M059J (cell line): ENCODE measurements around the gene TNFAIP6. TPM values are rescaled to one million over a fixed set of nuclear protein-coding genes. Genes with fewer than 3 reads are reported as not detected.
"Not testable (repeated sequence)": the region's sequence is repeated elsewhere in the genome, so short reads cannot be mapped to it uniquely, and the experiment has no call there.

ENCODE experiments used
- DNase-seq: peaks from one replicate; pipeline ENCODE4 v3.0.0-alpha.2; 2012; ENCODE audit warnings: low read depth
- total RNA-seq: library from RNA; depleted of rRNA; stranded (reverse); fragments of >200 nt; shearing (Covaris generic); gene quantifications from 2 replicates; pipeline ENCODE4 v1.2.3, GENCODE V29; 2014; rRNA removed

Gene TNFAIP6
- total RNA-seq, 1 experiment from 2014 or later, result not detected

DNA sequence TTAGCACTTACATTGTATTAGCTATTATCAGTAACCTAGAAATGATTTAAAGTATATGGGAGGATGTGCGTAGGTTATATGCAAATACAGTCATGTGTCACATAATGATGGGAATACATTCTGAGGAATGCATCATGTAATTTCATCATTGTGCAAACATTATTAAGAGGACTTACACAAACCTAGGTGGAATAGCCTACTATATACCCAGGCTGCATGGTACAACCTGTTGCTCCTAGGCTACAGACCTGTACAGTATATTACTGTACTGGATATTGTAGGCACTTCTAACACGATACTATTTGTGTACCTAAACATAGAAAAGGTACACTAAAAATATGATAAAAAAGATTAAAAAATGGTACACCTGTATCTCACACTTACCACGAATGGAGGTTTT, 60.3 kb downstream of the TNFAIP6 start:
- DNase-seq, result no peak

DNA sequence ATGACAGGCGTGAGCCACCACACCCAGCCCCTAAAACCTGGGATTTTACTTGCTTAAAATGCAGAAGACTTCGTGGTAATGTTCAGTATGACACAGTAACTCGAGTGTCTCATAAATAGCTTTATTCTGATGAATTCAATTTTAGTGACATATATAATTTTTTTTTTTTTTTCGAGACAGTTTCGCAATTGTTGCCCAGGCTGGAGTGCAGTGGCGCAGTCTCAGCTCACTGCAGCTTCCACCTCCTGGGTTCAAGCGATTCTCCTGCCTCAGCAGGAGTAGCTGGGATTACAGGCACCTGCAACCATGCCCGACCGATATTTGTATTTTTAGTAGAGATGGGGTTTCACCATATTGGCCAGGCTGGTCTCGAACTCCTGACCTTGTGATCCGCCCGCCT, 64.3 kb downstream of the TNFAIP6 start:
- DNase-seq, result not testable (repeated sequence)

DNA sequence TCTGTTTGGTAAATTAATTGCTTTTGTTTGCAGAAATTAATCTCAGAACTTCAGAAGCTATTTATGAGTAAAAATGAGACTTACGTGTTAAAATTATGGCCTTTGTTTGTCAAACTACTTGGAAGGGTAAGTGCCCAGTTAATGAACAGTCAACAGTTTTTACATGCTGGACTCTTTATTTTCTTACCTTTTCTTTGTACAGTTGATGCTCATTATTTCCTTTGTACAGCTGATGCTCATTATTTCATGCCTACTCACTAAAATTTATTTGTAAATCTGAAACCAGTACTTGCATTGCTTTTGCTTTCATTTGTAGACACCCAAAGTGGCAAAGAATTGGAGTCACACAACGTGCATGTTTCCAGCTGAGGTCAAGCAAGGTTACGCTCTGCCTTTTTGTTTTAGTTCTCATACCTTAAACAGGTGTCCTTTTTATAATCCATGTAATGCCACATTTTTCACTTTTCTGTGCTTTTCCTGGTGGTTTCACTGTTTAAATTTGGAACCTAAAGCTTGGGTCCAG, 65.6 kb downstream of the TNFAIP6 start:
- no peak for DNase-seq

DNA sequence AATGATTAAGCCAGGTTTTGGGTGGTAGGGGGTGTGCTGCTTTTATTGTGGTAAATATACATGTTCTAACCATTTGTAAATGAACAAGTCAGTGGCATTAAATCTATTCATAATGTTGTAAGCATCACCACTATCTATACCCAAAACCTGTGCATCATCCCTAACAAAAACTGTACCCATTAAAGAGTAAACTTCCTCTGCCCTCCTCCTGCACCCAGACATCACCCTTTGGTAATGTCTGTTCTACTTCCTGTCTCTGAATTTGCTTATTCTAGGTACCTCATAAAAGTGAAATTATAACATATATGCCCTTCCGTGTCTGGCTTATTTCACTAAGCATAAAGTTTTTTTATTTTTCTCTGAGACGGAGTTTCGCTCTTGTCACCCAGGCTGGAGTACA, 66.4 kb downstream of the TNFAIP6 start:
- no peak for DNase-seq

Other genes starting within 250 kb of the TNFAIP6 start
- gene RBM43, start 95.7 kb upstream of the TNFAIP6 start, total RNA-seq, result 1.3 and 3.2 TPM in 2 replicates
- 39.4 and 42.4 TPM in 2 replicates for gene NMI, start 67.9 kb upstream of the TNFAIP6 start, total RNA-seq
- 16.8 and 23.9 TPM in 2 replicates for gene RIF1, start 52.3 kb downstream of the TNFAIP6 start, total RNA-seq